Islet precursor cell (in vitro differentiated cells): ENCODE measurements around the gene ZFYVE28.

Experiments used
- DNase-seq: peaks from one replicate; pipeline ENCODE4 v3.0.0-alpha.2; 2018

The ZFYVE28 gene

GRCh38 chr4:2331519-2332200, 86.8 kb downstream of the ZFYVE28 start:
- no peak for DNase-seq

- DNase-seq: no peak
Measured at GRCh38 chr4:2331043-2331420, 87.4 kb downstream of the ZFYVE28 start.

GRCh38 chr4:2330091-2331042, 88.1 kb downstream of the ZFYVE28 start:
- no peak for DNase-seq

- no peak for DNase-seq
Measured at GRCh38 chr4:2327579-2327978, 90.9 kb downstream of the ZFYVE28 start.

- no peak for DNase-seq
Measured at GRCh38 chr4:2324891-2325290, 93.6 kb downstream of the ZFYVE28 start.

GRCh38 chr4:2322841-2323240, 95.6 kb downstream of the ZFYVE28 start:
- no peak for DNase-seq

GRCh38 chr4:2322227-2322626, 96.2 kb downstream of the ZFYVE28 start:
- DNase-seq: no peak

- no peak for DNase-seq
Measured at GRCh38 chr4:2321279-2322196, 96.9 kb downstream of the ZFYVE28 start.

- DNase-seq: no peak
Measured at GRCh38 chr4:2320746-2321145, 97.7 kb downstream of the ZFYVE28 start.

- no peak for DNase-seq
Measured at GRCh38 chr4:2320152-2320551, 98.3 kb downstream of the ZFYVE28 start.

- DNase-seq: no peak
Measured at GRCh38 chr4:2318885-2319284, 99.6 kb downstream of the ZFYVE28 start.

GRCh38 chr4:2318476-2318875, 100.0 kb downstream of the ZFYVE28 start:
- no peak for DNase-seq

- no peak for DNase-seq
Measured at GRCh38 chr4:2313366-2313765, 105.1 kb downstream of the ZFYVE28 start.

GRCh38 chr4:2306773-2307410, 111.6 kb downstream of the ZFYVE28 start:
- no peak for DNase-seq

GRCh38 chr4:2305766-2306501, 112.5 kb downstream of the ZFYVE28 start:
- DNase-seq: no peak

GRCh38 chr4:2304877-2305561, 113.4 kb downstream of the ZFYVE28 start:
- no peak for DNase-seq

- no peak for DNase-seq
Measured at GRCh38 chr4:2304321-2304876, 114.0 kb downstream of the ZFYVE28 start.

- DNase-seq: no peak
Measured at GRCh38 chr4:2303686-2304320, 114.6 kb downstream of the ZFYVE28 start.

GRCh38 chr4:2303121-2303685, 115.2 kb downstream of the ZFYVE28 start:
- DNase-seq: no peak
